ENCODE results near the gene DNAJC11.

GRCh38 chr1:6695868-6696267 lies 5.7 kb downstream of the DNAJC11 start:
- TF ChIP-seq CTCF (IDR thresholded peaks at IDR 0.05) (no peak), POLR2A (IDR thresholded peaks at IDR 0.05) (no peak)
